Natural killer cell treated with Interleukin-12 subunit alpha and Interleukin-12 subunit beta and Interleukin-15 and Interleukin-18, amount 100 ng/mL, for 72 hours (primary cell): ENCODE data around the gene ISLR2. TPM values are rescaled to one million over a fixed set of nuclear protein-coding genes. Genes with fewer than 3 reads are reported as not detected.

Experiments
- ATAC-seq, 2 donors: fragments of 150-1000 bp; cut with Tn5 transposase in 1 of 2; sonication (Bioruptor Pico), chemical (Tn5 transposase) in 1 of 2; 2 replicates each; pipeline ENCODE4 v1.10.0; 2021
- DNase-seq: peaks from one replicate; pipeline ENCODE4 v3.0.0; 2022; ENCODE audit warnings: low spot score
- H3K27ac Mint-ChIP-seq, 2 donors: 1 replicate in 1 of 2; 2 replicates in 1 of 2; pipeline ENCODE4 v1.8.0; 2022; ENCODE audit warnings: mixed read lengths in 2 of 2, mild to moderate bottlenecking in 1 of 2, moderate library complexity in 1 of 2
- H3K27me3 Mint-ChIP-seq, 2 donors: 1 replicate in 1 of 2; 2 replicates in 1 of 2; pipeline ENCODE4 v1.8.0; 2022; ENCODE audit warnings: mixed read lengths in 2 of 2
- H3K36me3 Mint-ChIP-seq: one replicate; pipeline ENCODE4 v1.8.0; 2022; ENCODE audit warnings: mixed read lengths
- H3K4me1 Mint-ChIP-seq, 2 donors: 1 replicate in 1 of 2; 2 replicates in 1 of 2; pipeline ENCODE4 v1.8.0; 2022; ENCODE audit warnings: low read depth in 2 of 2, mixed read lengths in 2 of 2, mild to moderate bottlenecking in 1 of 2
- H3K4me3 Mint-ChIP-seq: one replicate; pipeline ENCODE4 v1.8.0; 2022; ENCODE audit warnings: mixed read lengths
- H3K9me3 Mint-ChIP-seq: 2 replicates; pipeline ENCODE4 v1.8.0; 2022; ENCODE audit warnings: mixed read lengths
- total RNA-seq, 2 donors: library from RNA; stranded (reverse); gene quantifications; one replicate each; pipeline ENCODE4 v1.2.3, GENCODE V29; 2022

Gene ISLR2
- total RNA-seq, 2 donors from 2014 or later = not detected

GRCh38 chr15:74122403-74123130 is 7.8 kb upstream of the ISLR2 start:
- no peaks in the 10 kb centered on the region for H3K36me3 Mint-ChIP-seq
- no peaks in the 10 kb centered on the region for H3K9me3 Mint-ChIP-seq
- no peak overlapping the region for H3K4me3 Mint-ChIP-seq
- H3K4me1 Mint-ChIP-seq = peaks cover 0 to 3% of the 10 kb centered on the region in 2 donors
- no peak overlapping the region for H3K27ac Mint-ChIP-seq
- ATAC-seq (no peak), DNase-seq (no peak)
- peaks cover 27 to 35% of the 10 kb centered on the region in 2 donors for H3K27me3 Mint-ChIP-seq

- H3K9me3 Mint-ChIP-seq = no peaks in the 10 kb centered on the region
- peaks cover 0 to 3% of the 10 kb centered on the region in 2 donors for H3K4me1 Mint-ChIP-seq
- no peaks in the 10 kb centered on the region for H3K36me3 Mint-ChIP-seq
- H3K4me3 Mint-ChIP-seq = no peak overlapping the region
- H3K27me3 Mint-ChIP-seq = peaks cover 27 to 33% of the 10 kb centered on the region in 2 donors
- H3K27ac Mint-ChIP-seq = no peak overlapping the region
- no peak for DNase-seq
- ATAC-seq = no peak
These were observed 7.3 kb upstream of the ISLR2 start for GRCh38 chr15:74123131-74123429.

- H3K36me3 Mint-ChIP-seq = no peaks in the 10 kb centered on the region
- no peak overlapping the region for H3K27ac Mint-ChIP-seq
- H3K27me3 Mint-ChIP-seq = peaks cover 27 to 30% of the 10 kb centered on the region in 2 donors
- no peak for DNase-seq
- no peak for ATAC-seq
- peaks cover 0 to 3% of the 10 kb centered on the region in 2 donors for H3K4me1 Mint-ChIP-seq
- H3K9me3 Mint-ChIP-seq = no peaks in the 10 kb centered on the region
- no peak overlapping the region for H3K4me3 Mint-ChIP-seq
These were observed 6.7 kb upstream of the ISLR2 start for GRCh38 chr15:74123658-74124057.

GRCh38 chr15:74124196-74124595 is 6.2 kb upstream of the ISLR2 start:
- Mint-ChIP-seq H3K36me3 (no peaks in the 10 kb centered on the region), H3K9me3 (no peaks in the 10 kb centered on the region), H3K27ac (no peak overlapping the region), H3K27me3 (peaks cover 28 to 34% of the 10 kb centered on the region in 2 donors), H3K4me1 (peaks cover 0 to 3% of the 10 kb centered on the region in 2 donors), H3K4me3 (no peak overlapping the region)
- no peak for ATAC-seq
- DNase-seq = no peak

- DNase-seq (no peak), ATAC-seq (no peak)
- Mint-ChIP-seq H3K9me3 (no peaks in the 10 kb centered on the region), H3K27me3 (peaks cover 34 to 40% of the 10 kb centered on the region in 2 donors), H3K4me3 (no peak overlapping the region), H3K27ac (no peak overlapping the region), H3K4me1 (peaks cover 0 to 3% of the 10 kb centered on the region in 2 donors), H3K36me3 (no peaks in the 10 kb centered on the region)
These were observed 5.6 kb upstream of the ISLR2 start for GRCh38 chr15:74124759-74125158.

GRCh38 chr15:74127255-74127953 is 3.0 kb upstream of the ISLR2 start:
- H3K4me3 Mint-ChIP-seq = no peak overlapping the region
- ATAC-seq (peak; percentile 84 to 90), DNase-seq (peak; percentile 86)
- H3K4me1 Mint-ChIP-seq = peaks cover 4 to 7% of the 10 kb centered on the region in 2 donors
- H3K27ac Mint-ChIP-seq = no peak overlapping the region
- H3K36me3 Mint-ChIP-seq = no peaks in the 10 kb centered on the region
- H3K9me3 Mint-ChIP-seq = no peaks in the 10 kb centered on the region
- peaks cover 51 to 55% of the 10 kb centered on the region in 2 donors for H3K27me3 Mint-ChIP-seq

- Mint-ChIP-seq H3K36me3 (no peaks in the 10 kb centered on the region), H3K4me3 (no peak overlapping the region), H3K9me3 (no peaks in the 10 kb centered on the region), H3K4me1 (peaks cover 4 to 7% of the 10 kb centered on the region in 2 donors), H3K27ac (no peak overlapping the region), H3K27me3 (peaks cover 47 to 56% of the 10 kb centered on the region in 2 donors)
- ATAC-seq = no peak
- no peak for DNase-seq
These were observed 2.2 kb upstream of the ISLR2 start for GRCh38 chr15:74127954-74128784.

GRCh38 chr15:74128785-74129585 is 1.4 kb upstream of the ISLR2 start:
- Mint-ChIP-seq H3K27ac (no peak overlapping the region), H3K27me3 (peaks cover 47 to 56% of the 10 kb centered on the region in 2 donors), H3K4me1 (peaks cover 4 to 7% of the 10 kb centered on the region in 2 donors), H3K36me3 (no peaks in the 10 kb centered on the region), H3K9me3 (no peaks in the 10 kb centered on the region), H3K4me3 (no peak overlapping the region)
- ATAC-seq = no peak
- no peak for DNase-seq

GRCh38 chr15:74129586-74130154 is 716 bp upstream of the ISLR2 start:
- ATAC-seq = no peak
- no peaks in the 10 kb centered on the region for H3K36me3 Mint-ChIP-seq
- peaks cover 4 to 7% of the 10 kb centered on the region in 2 donors for H3K4me1 Mint-ChIP-seq
- H3K27me3 Mint-ChIP-seq = peaks cover 44 to 59% of the 10 kb centered on the region in 2 donors
- no peak for DNase-seq
- H3K9me3 Mint-ChIP-seq = no peaks in the 10 kb centered on the region
- no peak overlapping the region for H3K4me3 Mint-ChIP-seq
- no peak overlapping the region for H3K27ac Mint-ChIP-seq

- peaks cover 4 to 10% of the 10 kb centered on the region in 2 donors for H3K4me1 Mint-ChIP-seq
- H3K27me3 Mint-ChIP-seq = peaks cover 44 to 58% of the 10 kb centered on the region in 2 donors
- DNase-seq (no peak), ATAC-seq (no peak)
- H3K9me3 Mint-ChIP-seq = no peaks in the 10 kb centered on the region
- no peaks in the 10 kb centered on the region for H3K36me3 Mint-ChIP-seq
- no peak overlapping the region for H3K4me3 Mint-ChIP-seq
- H3K27ac Mint-ChIP-seq = no peak overlapping the region
These were observed 652 bp downstream of the ISLR2 start for GRCh38 chr15:74130849-74131627.

GRCh38 chr15:74131628-74132413 is 1.4 kb downstream of the ISLR2 start:
- ATAC-seq (no peak), DNase-seq (no peak)
- H3K27me3 Mint-ChIP-seq = peaks cover 44 to 56% of the 10 kb centered on the region in 2 donors
- peak overlapping the region; percentile 5 to 29 for H3K27ac Mint-ChIP-seq
- no peak overlapping the region for H3K4me3 Mint-ChIP-seq
- H3K9me3 Mint-ChIP-seq = no peaks in the 10 kb centered on the region
- H3K36me3 Mint-ChIP-seq = no peaks in the 10 kb centered on the region
- peaks cover 4 to 13% of the 10 kb centered on the region in 2 donors for H3K4me1 Mint-ChIP-seq
